IPS-15b (cell line): Measurements from ENCODE around the gene RUVBL2.

Source experiments
- H3K27me3 ChIP-seq: one replicate; pipeline ENCODE4 v1.6.1; 2013; ENCODE audit warnings: low read length; ENCODE audit not compliant: control insufficient read depth, insufficient read depth
- H3K36me3 ChIP-seq: one replicate; pipeline ENCODE4 v1.6.1; 2013; ENCODE audit warnings: low read length; ENCODE audit not compliant: control insufficient read depth, insufficient read depth
- H3K4me1 ChIP-seq: one replicate; pipeline ENCODE4 v1.6.1; 2013; ENCODE audit warnings: mild to moderate bottlenecking, low read length; ENCODE audit not compliant: control insufficient read depth, insufficient read depth
- H3K4me3 ChIP-seq: one replicate; pipeline ENCODE4 v1.5.1; 2013; ENCODE audit warnings: low read depth, low read length
- H3K9ac ChIP-seq: one replicate; pipeline ENCODE4 v1.6.1; 2013; ENCODE audit warnings: low read depth, mild to moderate bottlenecking, low read length
- H3K9me3 ChIP-seq: one replicate; pipeline ENCODE4 v1.6.1; 2013; ENCODE audit warnings: mild to moderate bottlenecking, low read length; ENCODE audit not compliant: control insufficient read depth, insufficient read depth

RUVBL2 gene

DNA sequence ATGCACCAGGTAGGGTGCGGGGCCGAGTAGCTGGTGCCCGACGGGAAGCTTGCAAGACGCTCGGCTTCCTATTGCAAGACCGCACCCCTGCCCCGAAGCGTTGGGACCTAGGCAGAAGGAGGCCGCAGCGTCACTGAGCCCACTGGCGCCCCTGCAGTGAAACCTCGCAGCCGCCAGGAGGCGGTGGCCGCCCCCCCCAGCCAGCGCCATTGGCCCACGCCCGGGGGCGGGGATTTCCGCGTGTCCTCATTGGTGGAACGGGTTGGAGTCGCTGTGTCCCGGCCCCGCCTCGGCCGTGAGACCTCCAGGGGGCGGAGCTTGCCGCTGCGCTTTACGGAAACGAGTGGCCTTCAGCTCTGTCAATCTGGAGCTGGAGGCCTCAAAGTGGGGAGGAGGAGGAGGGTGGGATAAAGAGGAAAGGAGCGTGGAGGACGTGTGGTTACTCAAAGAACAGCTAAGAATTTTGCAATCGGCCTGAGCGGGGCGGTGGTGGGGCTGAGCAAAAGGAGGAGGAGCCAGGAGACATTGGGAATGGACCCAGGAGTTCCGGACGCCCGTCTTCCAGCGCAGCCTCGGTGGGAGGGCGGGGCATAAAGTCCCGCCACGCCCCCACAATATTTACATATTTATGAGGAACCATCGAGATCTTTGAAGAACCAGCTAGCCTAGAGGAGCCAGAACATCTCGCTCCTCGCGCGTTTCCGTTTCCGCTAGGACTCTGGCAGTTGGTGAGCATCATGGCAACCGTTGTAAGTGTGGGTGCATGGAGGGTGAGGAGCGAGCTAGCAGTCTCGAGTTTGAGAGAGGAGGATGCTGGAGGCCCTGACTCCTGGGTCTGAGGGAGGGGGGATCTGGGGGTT is at the start of gene RUVBL2, which contains the start of gene GYS1:
TSS of gene RUVBL2 (plus strand) at position 713 of the 860 bp plus-strand sequence. CDS start at position 738, 25 bp downstream.
TSS of gene GYS1 (minus strand) at position 135 of the 860 bp plus-strand sequence. CDS start 197 bp downstream, outside the sequence.
- no peaks in the 10 kb centered on the region for H3K9me3 ChIP-seq
- H3K27me3 ChIP-seq, result no peaks in the 10 kb centered on the region
- H3K4me1 ChIP-seq, result peaks cover 5% of the 10 kb centered on the region
- H3K4me3 ChIP-seq, result peak within 1 kb of the TSS; percentile 94
- peaks cover 19% of the 10 kb centered on the region for H3K36me3 ChIP-seq
- H3K9ac ChIP-seq, result peak within 1 kb of the TSS; percentile 92

DNA sequence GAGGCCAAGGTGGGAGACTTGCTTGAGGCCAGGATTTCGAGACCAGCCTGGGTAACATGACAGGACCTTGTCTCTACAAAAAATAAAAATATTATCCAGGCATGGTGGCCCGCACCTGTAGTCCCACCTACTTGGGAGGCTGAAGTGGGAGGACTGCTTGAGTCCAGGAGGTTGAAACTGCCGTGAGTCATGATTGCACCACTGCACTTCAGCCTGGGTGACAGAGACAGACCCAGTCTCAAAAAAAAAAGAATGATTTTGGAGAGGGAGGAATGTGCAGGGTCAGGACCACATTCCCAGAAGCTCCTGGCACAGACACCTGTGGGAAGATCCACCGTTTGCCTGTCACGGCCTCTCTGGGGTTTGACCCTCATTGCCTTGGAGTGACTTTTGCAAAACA is 48.3 kb upstream of the RUVBL2 start:
- H3K9me3 ChIP-seq, result no peaks in the 10 kb centered on the region
- H3K4me1 ChIP-seq, result no peaks in the 10 kb centered on the region
- H3K4me3 ChIP-seq, result no peak overlapping the region
- no peaks in the 10 kb centered on the region for H3K27me3 ChIP-seq
- H3K36me3 ChIP-seq, result no peaks in the 10 kb centered on the region
- H3K9ac ChIP-seq, result no peak overlapping the region

DNA sequence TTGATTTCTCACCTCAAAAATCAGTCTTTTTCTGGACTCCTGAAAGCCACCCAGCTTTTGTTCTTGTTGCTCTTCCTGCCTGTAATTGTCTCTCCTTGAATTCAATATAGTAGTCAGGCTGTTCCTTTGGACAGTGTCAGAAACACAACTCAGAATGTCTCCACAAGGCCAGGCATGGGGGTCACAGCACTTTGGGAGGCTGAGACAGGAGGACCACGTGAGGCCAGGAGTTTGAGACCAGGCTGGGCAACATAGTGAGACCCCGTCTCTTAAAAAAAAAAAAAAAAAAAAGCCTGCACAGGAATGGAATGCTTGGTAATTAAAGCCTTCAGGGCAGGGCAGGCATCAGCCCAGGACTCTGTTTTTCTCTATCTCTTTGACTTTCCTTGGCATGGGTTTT is 47.9 kb upstream of the RUVBL2 start:
- no peaks in the 10 kb centered on the region for H3K27me3 ChIP-seq
- H3K4me1 ChIP-seq, result no peaks in the 10 kb centered on the region
- H3K36me3 ChIP-seq, result no peaks in the 10 kb centered on the region
- no peak overlapping the region for H3K4me3 ChIP-seq
- no peaks in the 10 kb centered on the region for H3K9me3 ChIP-seq
- no peak overlapping the region for H3K9ac ChIP-seq

DNA sequence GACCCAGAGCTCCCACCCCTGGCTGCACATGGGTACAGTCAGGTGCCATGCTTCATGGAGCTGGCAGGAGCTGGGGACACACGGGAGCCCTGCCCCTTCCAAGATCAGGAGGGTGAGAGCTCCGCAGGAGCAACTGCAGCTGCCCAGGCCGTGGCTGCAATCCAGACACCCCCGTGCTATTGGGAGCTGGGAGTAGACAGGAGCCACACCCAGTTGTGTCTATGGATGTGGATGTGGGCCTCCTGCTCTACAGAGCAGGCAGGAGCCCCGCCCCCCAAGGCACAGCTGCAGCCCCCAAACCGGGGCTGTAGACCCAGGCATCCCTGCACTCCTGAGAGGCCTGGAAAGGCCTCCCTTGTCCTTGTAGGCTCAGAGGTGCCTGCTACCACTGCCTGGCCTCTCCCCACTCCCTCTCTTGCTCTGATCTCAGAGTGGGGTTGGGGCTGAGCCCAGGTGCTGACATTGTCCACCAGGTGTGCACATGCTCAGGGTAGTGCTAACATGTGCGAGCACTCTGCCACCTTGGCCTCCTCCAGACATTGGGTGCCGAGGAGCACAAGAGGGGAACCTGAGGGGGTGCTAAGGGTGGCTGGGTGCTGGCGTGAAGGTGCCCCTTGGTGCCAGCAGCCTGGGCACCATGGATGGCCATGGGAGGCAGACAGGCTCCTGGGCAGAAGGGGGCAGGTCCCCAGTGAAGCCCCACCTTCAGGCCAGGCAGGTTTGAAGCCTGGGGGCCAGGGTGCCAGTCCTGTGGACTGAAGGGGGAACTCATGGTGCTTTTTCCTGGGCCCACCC is 47.0 kb upstream of the RUVBL2 start:
- H3K4me3 ChIP-seq, result no peak overlapping the region
- H3K9ac ChIP-seq, result no peak overlapping the region
- no peaks in the 10 kb centered on the region for H3K27me3 ChIP-seq
- no peaks in the 10 kb centered on the region for H3K9me3 ChIP-seq
- no peaks in the 10 kb centered on the region for H3K4me1 ChIP-seq
- no peaks in the 10 kb centered on the region for H3K36me3 ChIP-seq

DNA sequence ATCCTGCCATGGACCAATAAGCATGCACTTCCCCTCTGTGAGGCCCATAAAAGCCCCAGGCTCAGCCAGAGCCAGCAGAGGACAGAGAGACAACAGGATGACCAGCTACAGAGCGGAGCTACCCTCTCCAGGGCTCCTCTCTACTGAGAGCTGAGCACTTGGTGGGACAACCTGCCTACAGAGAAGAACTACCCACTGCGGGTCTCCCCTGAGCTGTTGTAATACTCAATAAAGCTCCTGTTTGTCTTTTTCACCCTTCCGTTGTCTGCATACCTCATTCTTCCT is 46.5 kb upstream of the RUVBL2 start:
- no peak overlapping the region for H3K9ac ChIP-seq
- H3K4me1 ChIP-seq, result no peaks in the 10 kb centered on the region
- H3K36me3 ChIP-seq, result no peaks in the 10 kb centered on the region
- H3K27me3 ChIP-seq, result no peaks in the 10 kb centered on the region
- no peaks in the 10 kb centered on the region for H3K9me3 ChIP-seq
- no peak overlapping the region for H3K4me3 ChIP-seq

DNA sequence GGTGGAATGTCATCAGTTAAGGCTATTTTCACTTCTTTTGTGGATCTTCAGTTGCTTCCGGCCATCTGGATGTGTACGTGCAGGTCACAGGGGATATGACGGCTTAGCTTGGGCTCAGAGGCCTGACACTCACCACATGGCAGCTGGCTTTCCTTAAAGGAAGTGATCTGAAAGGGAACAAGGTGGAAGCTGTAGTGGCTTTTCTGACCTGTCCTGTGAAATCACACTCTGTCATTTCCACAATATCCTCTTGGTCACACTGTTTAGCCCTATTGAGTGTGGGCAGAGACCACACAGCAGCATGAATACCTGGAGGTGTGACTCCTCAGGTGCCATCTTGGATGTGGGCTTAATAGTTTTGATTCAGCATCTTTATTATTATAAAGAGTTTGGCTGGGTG is 43.5 kb upstream of the RUVBL2 start:
- no peaks in the 10 kb centered on the region for H3K36me3 ChIP-seq
- peaks cover 3% of the 10 kb centered on the region for H3K4me1 ChIP-seq
- no peak overlapping the region for H3K9ac ChIP-seq
- no peaks in the 10 kb centered on the region for H3K9me3 ChIP-seq
- H3K4me3 ChIP-seq, result no peak overlapping the region
- no peaks in the 10 kb centered on the region for H3K27me3 ChIP-seq

DNA sequence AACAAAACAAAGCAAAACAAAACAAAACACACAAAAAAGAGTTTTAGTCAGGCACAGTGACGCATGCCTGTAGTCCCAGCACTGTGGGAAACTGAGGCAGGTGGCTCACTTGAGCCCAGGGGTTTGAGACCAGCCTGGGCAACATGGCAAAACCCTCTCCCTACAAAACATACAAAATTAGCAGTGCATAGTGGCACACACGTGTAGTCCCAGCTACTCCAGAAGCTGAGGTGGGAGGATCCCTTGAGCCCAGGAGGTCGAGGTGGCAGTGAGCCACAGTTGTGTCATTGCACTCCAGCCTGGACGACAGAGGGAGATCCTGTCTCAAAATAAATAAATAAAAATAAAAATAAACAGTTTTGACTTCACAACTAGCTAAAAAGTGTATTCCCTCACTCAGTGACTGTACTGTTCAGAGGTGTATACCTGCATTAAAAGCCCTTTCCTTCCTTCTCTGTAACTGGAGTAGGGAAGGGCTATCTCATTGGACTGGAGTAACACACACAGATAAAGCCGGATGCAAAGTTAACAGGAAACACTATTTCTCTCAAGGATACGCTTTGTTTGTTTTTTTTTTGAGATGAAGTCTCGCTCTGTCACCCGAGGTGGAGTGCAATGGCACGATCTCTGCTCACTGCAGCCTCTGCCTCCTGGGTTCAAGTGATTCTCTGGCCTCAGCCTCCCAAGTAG is 42.7 kb upstream of the RUVBL2 start:
- Histone ChIP-seq H3K4me1 (peaks cover 3% of the 10 kb centered on the region), H3K9ac (no peak overlapping the region), H3K36me3 (peaks cover 5% of the 10 kb centered on the region), H3K9me3 (no peaks in the 10 kb centered on the region), H3K27me3 (no peaks in the 10 kb centered on the region), H3K4me3 (no peak overlapping the region)

DNA sequence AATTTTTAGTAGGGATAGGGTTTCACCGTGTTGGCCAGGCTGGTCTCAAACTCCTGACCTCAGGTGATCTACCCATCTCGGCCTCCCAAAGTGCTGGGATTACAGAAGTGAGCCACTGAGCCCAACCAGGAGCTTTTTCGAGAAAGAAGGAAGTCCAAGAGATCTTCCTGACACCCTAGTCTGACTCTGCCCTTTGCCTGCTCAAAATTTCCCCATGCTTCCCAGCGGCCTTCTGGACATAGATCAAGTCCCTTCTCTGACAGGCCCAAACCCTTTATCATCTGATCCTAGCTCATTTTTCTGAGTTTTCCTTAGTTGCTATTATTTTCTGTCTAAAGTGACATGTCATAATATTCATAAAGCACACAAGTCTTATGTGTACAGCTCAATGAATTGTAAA is 40.5 kb upstream of the RUVBL2 start:
- H3K27me3 ChIP-seq, result no peaks in the 10 kb centered on the region
- peaks cover 15% of the 10 kb centered on the region for H3K36me3 ChIP-seq
- H3K9me3 ChIP-seq, result no peaks in the 10 kb centered on the region
- no peak overlapping the region for H3K4me3 ChIP-seq
- H3K4me1 ChIP-seq, result peaks cover 3% of the 10 kb centered on the region
- no peak overlapping the region for H3K9ac ChIP-seq

DNA sequence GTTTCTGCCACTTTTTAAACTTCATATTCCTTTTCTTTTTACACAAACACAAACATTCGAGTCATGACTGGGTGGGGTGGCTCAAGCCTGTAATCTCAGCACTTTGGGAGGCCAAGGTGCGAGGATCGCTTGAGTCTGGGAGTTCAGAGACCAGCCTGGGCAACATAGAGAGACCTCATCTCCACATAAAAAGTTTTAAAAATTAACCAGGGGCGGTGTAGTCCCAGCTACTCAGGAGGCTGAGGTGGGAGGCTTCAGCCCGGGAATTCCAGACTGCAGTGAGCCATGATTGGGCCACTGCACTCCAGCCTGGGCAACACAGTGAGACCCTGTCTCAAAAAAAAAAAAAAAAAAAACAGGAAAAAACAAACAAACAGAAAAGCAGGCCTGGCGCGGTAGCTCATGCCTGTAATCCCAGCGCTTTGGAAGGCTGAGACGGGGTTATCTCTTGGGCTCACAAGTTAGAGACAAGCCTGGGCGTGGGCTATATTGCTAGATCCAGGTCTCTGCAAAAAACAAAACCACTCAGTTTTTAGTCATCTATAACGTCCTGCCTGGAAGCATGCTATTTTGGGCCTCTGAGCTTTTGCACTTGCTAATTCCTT is 39.6 kb upstream of the RUVBL2 start:
- Histone ChIP-seq H3K9me3 (no peaks in the 10 kb centered on the region), H3K4me3 (peak overlapping the region; percentile 86), H3K27me3 (no peaks in the 10 kb centered on the region), H3K9ac (peak overlapping the region; percentile 54), H3K4me1 (peaks cover 3% of the 10 kb centered on the region), H3K36me3 (peaks cover 21% of the 10 kb centered on the region)

DNA sequence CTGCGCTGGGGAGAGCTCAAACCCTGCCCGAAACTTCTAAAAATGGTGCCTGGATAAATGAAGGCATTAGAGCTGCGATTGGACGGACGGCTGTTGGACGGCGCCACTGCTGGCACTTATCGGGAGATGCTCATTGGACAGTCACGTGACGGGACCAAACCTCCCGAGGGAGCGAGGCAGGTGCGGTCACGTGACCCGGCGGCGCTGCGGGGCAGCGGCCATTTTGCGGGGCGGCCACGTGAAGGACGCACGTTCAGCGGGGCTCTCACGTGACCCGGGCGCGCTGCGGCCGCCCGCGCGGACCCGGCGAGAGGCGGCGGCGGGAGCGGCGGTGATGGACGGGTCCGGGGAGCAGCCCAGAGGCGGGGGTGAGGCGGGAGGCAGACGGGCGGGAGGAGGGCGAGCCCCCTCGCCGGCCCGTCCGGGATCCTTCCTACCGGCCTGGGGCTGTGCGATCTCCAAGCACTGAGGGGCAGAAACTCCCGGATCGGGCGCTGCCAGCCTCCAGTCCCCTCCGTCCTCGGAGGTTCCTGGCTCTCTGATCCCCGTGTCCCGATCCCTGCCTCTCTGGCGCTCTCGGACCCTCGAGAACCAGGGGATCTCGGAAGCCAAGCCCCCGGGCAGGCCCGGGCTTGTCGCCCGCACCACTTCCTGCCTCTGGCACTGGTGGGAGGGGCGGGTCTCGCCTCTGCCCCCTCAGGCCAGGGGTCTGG is 38.9 kb upstream of the RUVBL2 start, which contains the start of gene BAX:
TSS of gene BAX (plus strand) at position 281 of the 713 bp plus-strand sequence. CDS start at position 335, 54 bp downstream.
- Histone ChIP-seq H3K9ac (peak within 1 kb of the TSS; percentile 98), H3K4me3 (peak within 1 kb of the TSS; percentile 86), H3K27me3 (no peaks in the 10 kb centered on the region), H3K9me3 (no peaks in the 10 kb centered on the region), H3K36me3 (peaks cover 22% of the 10 kb centered on the region), H3K4me1 (peaks cover 3% of the 10 kb centered on the region)
